Stimulated activated naive CD8-positive, alpha-beta T cell treated with anti-CD3 and anti-CD28 coated beads, Interleukin-15, Interleukin-2, amounts not matched to agents 100 ng/mL and 50 ng/mL, for 24 hours (primary cell): ENCODE data around the gene FAHD1.
"Not testable (repeated sequence)": the region's sequence is repeated elsewhere in the genome, so short reads cannot be mapped to it uniquely, and the experiment has no call there.

ENCODE experiments used
- H3K27ac Mint-ChIP-seq: one replicate; pipeline ENCODE4 v1.8.0; 2021; ENCODE audit warnings: mild to moderate bottlenecking, mixed read lengths
- H3K27me3 Mint-ChIP-seq: one replicate; pipeline ENCODE4 v1.8.0; 2021; ENCODE audit warnings: mixed read lengths
- H3K36me3 Mint-ChIP-seq: one replicate; pipeline ENCODE4 v1.8.0; 2021; ENCODE audit warnings: low read depth, mixed read lengths
- H3K4me1 Mint-ChIP-seq: one replicate; pipeline ENCODE4 v1.8.0; 2021; ENCODE audit warnings: low read depth, mixed read lengths
- H3K4me3 Mint-ChIP-seq: one replicate; pipeline ENCODE4 v1.8.0; 2021; ENCODE audit warnings: mild to moderate bottlenecking, mixed read lengths
- H3K9me3 Mint-ChIP-seq: one replicate; pipeline ENCODE4 v1.8.0; 2021; ENCODE audit warnings: mixed read lengths

FAHD1 gene

DNA sequence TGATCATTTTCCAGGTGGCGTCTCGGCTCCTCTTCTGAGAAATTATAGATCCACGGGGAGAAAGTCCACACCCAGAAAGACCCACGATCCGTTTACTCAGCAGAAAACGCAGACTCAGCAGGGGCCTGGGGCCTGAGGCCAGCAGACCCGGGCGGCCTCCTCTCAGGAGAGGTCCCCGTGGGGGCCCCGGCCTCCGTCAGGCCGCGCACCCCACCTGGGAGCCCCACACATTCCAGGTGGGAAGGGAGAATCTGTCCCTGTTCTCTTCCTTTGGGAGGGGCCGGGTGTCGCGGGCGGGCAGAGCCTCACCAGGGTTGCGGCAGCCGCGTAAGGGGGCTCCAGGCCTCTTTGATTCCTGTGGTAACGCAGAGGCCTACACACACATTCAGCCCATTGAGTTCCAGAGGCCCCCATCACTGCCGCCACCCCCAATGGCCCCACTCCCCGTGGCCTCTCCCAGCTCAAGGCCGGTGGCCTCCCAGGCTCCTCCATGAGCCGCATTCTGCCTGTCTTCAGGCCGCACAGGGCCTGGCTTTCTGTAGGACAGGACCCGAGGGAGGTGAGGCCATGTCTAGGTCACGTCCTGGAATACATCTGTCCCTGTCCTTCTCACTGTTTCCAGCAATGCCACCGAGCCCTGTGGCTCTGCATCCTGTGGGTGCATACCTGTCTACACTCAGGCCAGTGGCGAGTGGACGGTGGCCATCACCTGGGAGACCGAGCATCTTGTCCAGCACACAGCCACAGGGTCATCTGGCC lies 31.9 kb upstream of the FAHD1 start:
- Mint-ChIP-seq H3K4me3 (no peak overlapping the region), H3K36me3 (no peaks in the 10 kb centered on the region), H3K4me1 (no peaks in the 10 kb centered on the region), H3K9me3 (peaks cover 4% of the 10 kb centered on the region), H3K27me3 (no peaks in the 10 kb centered on the region), H3K27ac (no peak overlapping the region)

- not testable (repeated sequence) for H3K27me3 Mint-ChIP-seq, H3K4me1 Mint-ChIP-seq, H3K9me3 Mint-ChIP-seq, H3K4me3 Mint-ChIP-seq, H3K27ac Mint-ChIP-seq, H3K36me3 Mint-ChIP-seq
Observed at GRCh38 chr16:1799263-1799662, 27.7 kb upstream of the FAHD1 start.

GRCh38 chr16:1800701-1801100 lies 26.3 kb upstream of the FAHD1 start:
- Mint-ChIP-seq H3K4me1 (no peaks in the 10 kb centered on the region), H3K4me3 (no peak overlapping the region)

GRCh38 chr16:1807626-1808025 lies 19.4 kb upstream of the FAHD1 start:
- peaks cover 10% of the 10 kb centered on the region for H3K36me3 Mint-ChIP-seq
- no peak overlapping the region for H3K4me3 Mint-ChIP-seq
- H3K27ac Mint-ChIP-seq: no peak overlapping the region
- H3K9me3 Mint-ChIP-seq: no peaks in the 10 kb centered on the region
- no peaks in the 10 kb centered on the region for H3K27me3 Mint-ChIP-seq
- H3K4me1 Mint-ChIP-seq: peaks cover 3% of the 10 kb centered on the region

More at GRCh38 chr16:1800701-1801100, 26.3 kb upstream of the FAHD1 start:
- Mint-ChIP-seq H3K9me3 (peaks cover 9% of the 10 kb centered on the region), H3K27me3 (no peaks in the 10 kb centered on the region), H3K36me3 (peaks cover 4% of the 10 kb centered on the region), H3K27ac (no peak overlapping the region)

DNA sequence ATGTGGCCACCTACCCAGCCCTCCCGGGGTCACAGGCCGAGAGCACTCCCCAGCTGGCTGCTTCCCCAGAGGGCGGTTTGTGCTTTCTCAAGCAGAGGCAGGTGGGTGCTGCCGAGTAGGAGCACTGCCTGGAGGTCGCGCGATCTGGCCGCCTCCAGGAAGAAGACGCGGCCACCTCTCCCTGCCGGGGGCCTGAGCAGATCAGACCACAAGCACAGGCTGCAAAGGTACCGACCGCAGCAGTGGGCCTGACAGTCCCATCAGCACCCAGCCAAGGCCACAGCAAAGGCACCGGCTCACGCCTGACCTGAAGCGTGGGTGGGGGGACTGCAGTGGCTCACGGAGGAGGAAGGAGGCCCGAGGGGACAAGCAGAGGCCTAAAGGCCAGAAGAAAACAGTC lies 18.3 kb upstream of the FAHD1 start:
- Mint-ChIP-seq H3K27ac (no peak overlapping the region), H3K27me3 (no peaks in the 10 kb centered on the region), H3K9me3 (no peaks in the 10 kb centered on the region), H3K36me3 (peaks cover 15% of the 10 kb centered on the region), H3K4me1 (peaks cover 12% of the 10 kb centered on the region), H3K4me3 (no peak overlapping the region)

DNA sequence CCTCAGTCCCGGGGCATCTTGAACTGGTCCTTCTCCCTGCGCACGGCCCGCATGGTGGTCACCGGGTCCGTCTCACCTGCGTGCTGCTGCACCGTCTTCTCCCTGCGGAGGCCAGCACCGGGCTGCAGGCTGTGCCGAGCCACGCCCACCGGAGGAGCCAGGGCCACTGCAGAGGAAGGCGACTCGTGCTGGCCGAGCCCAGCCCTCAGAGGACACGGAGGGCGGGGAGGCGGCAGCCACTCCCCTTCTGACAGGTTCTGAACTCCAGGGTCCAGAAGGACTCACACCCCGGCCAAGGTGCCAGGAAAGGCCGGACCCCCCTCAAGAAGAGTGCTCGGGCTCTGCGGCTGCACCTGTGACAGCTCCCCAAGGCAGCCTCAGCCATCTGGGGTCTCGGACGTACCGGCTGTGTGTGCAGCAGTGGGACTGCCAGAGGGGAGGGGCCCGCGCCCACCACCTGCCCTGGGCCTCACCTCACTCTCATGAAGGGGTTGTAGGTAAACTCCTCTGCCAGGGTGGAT lies 17.7 kb upstream of the FAHD1 start:
- peaks cover 18% of the 10 kb centered on the region for H3K36me3 Mint-ChIP-seq
- peaks cover 12% of the 10 kb centered on the region for H3K4me1 Mint-ChIP-seq
- no peaks in the 10 kb centered on the region for H3K27me3 Mint-ChIP-seq

DNA sequence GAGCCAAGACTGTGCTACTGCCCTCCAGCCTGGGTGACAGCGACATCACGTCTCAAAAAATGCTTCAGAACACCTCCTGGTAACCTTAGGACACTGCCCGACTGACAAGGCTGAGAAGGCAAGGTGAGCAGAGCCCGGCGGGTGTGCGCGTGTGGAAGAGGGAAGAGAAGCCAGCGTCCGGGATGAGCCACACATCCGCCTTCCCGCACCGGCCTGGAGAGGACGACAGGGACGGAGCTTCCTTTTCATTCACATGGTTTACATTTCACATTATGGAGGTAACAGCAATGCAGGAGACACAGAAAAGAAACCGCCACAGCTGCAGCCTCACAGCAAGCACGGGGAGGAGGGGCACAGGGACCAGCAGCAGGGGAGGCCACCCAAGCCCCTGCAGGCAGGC lies 16.9 kb upstream of the FAHD1 start:
- Mint-ChIP-seq H3K36me3 (peaks cover 21% of the 10 kb centered on the region), H3K27ac (no peak overlapping the region), H3K4me1 (peaks cover 12% of the 10 kb centered on the region), H3K4me3 (no peak overlapping the region), H3K9me3 (no peaks in the 10 kb centered on the region), H3K27me3 (no peaks in the 10 kb centered on the region)

More for the DNA sequence above, 17.7 kb upstream of the FAHD1 start:
- Mint-ChIP-seq H3K9me3 (no peaks in the 10 kb centered on the region), H3K27ac (no peak overlapping the region), H3K4me3 (no peak overlapping the region)

GRCh38 chr16:1810536-1810935 lies 16.5 kb upstream of the FAHD1 start:
- no peak overlapping the region for H3K4me3 Mint-ChIP-seq
- peaks cover 12% of the 10 kb centered on the region for H3K4me1 Mint-ChIP-seq
- H3K27ac Mint-ChIP-seq: no peak overlapping the region
- no peaks in the 10 kb centered on the region for H3K27me3 Mint-ChIP-seq
- H3K36me3 Mint-ChIP-seq: peaks cover 24% of the 10 kb centered on the region
- H3K9me3 Mint-ChIP-seq: no peaks in the 10 kb centered on the region

DNA sequence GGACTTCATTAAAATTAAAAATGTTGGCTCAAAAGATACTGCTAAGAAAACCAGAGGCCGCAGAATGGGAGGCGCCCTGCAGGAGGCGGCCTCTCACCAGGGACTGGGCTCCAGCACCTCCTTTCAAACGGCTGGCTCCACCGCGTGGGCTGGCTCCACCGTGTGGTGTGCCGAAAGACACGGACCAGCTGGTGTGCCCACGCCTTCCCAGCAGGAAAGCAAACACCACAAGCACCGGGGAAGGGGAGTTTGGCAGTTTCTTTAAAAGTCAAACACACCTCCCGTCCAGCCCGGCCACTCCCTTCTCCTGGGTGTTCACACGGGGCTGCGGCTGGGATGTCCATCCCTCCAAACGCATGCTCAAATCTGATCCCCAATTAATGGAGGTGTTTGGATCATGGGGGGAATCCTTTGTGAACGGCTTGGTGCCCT lies 14.3 kb upstream of the FAHD1 start:
- Mint-ChIP-seq H3K27me3 (no peaks in the 10 kb centered on the region), H3K27ac (peak overlapping the region; percentile 34), H3K4me3 (no peak overlapping the region)

DNA sequence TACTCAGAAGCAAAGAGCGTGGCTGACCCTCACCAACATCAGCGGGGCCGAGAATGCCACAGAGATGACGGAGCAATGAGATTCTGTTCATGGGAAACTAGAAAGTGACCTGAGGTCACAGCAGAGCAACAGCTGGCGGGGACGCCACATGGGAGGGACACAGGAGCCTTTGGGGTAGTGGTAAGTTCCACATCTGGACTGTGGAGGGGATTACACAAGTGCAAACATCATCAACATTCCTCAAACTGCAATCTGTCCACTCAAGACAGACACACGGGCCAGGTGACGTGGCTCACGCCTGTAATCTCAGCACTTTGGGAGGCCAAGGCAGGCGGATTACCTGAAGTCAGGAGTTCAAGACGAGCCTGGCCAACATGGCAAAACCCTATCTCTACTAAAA lies 11.5 kb upstream of the FAHD1 start:
- Mint-ChIP-seq H3K9me3 (no peaks in the 10 kb centered on the region), H3K4me3 (no peak overlapping the region), H3K4me1 (peaks cover 12% of the 10 kb centered on the region), H3K27ac (peak overlapping the region; percentile 26), H3K36me3 (peaks cover 14% of the 10 kb centered on the region), H3K27me3 (no peaks in the 10 kb centered on the region)

More for the DNA sequence above, 14.3 kb upstream of the FAHD1 start:
- Mint-ChIP-seq H3K9me3 (no peaks in the 10 kb centered on the region), H3K36me3 (peaks cover 16% of the 10 kb centered on the region), H3K4me1 (peaks cover 12% of the 10 kb centered on the region)

DNA sequence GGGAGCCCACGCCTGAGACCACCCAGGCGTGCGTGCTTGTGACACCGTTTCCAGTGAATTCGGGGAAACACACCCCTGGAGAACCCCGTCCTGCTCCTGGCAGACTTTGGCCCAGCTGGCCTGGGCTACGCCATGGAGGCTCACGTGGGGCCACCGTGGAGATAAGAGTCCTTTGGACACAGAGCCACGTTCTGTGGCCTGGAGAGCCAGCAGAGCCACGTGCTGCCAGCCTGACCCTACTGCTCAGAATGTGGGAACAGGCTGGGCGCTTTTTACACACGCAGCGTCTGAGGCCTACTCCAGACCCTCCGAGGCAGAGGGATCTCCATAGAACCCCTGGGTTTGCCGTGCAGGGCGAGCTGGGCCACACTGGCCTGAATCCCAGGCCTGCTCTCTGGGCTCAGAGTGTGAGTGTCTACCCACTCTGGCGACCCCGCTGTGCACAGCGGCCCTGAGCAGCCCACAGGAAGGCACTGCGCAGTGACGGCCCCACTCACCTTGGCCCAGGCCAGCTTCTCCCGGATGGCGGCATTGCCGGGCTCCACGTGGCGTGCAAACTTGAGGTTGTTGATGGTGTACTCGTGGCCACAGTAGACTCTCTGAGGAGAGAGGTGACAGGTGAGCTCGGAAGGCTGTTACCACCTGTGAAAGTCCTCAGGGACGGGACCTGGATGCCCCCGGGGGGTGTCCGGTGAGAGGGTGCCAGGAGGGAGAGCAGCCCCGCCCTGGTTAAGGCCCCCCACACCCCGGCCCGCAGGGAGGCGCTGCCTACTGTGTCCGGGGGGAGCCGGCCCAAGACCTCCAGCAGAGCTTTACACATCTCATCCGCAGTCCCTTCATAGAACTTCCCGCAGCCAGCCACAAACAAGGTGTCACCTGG lies 10.4 kb upstream of the FAHD1 start:
- Mint-ChIP-seq H3K36me3 (peaks cover 14% of the 10 kb centered on the region), H3K4me1 (peaks cover 12% of the 10 kb centered on the region), H3K27me3 (no peaks in the 10 kb centered on the region), H3K9me3 (no peaks in the 10 kb centered on the region), H3K4me3 (no peak overlapping the region), H3K27ac (no peak overlapping the region)

DNA sequence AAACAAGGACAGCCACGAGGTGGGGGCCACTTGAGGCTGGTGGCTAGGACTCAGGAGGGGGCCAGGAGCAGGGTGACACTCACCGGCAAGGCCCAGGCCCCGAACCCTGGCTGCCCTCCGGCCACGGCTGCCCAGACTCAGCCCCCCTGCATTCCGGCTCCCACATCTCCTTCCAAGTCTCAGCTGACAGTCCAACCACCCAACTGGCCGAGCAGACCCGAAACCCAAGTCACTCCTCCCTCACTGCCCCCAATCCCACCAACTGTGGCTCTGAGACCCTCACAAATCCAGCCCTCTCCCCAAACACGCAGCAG lies 9.8 kb upstream of the FAHD1 start:
- Mint-ChIP-seq H3K9me3 (no peaks in the 10 kb centered on the region), H3K4me1 (peaks cover 12% of the 10 kb centered on the region), H3K36me3 (peaks cover 14% of the 10 kb centered on the region), H3K27me3 (no peaks in the 10 kb centered on the region), H3K4me3 (no peak overlapping the region), H3K27ac (peak overlapping the region; percentile 49)

GRCh38 chr16:1817716-1818115 lies 9.3 kb upstream of the FAHD1 start:
- peaks cover 8% of the 10 kb centered on the region for H3K4me1 Mint-ChIP-seq
- no peaks in the 10 kb centered on the region for H3K27me3 Mint-ChIP-seq
- H3K27ac Mint-ChIP-seq: no peak overlapping the region
- H3K9me3 Mint-ChIP-seq: no peaks in the 10 kb centered on the region
- peaks cover 14% of the 10 kb centered on the region for H3K36me3 Mint-ChIP-seq
- H3K4me3 Mint-ChIP-seq: no peak overlapping the region

DNA sequence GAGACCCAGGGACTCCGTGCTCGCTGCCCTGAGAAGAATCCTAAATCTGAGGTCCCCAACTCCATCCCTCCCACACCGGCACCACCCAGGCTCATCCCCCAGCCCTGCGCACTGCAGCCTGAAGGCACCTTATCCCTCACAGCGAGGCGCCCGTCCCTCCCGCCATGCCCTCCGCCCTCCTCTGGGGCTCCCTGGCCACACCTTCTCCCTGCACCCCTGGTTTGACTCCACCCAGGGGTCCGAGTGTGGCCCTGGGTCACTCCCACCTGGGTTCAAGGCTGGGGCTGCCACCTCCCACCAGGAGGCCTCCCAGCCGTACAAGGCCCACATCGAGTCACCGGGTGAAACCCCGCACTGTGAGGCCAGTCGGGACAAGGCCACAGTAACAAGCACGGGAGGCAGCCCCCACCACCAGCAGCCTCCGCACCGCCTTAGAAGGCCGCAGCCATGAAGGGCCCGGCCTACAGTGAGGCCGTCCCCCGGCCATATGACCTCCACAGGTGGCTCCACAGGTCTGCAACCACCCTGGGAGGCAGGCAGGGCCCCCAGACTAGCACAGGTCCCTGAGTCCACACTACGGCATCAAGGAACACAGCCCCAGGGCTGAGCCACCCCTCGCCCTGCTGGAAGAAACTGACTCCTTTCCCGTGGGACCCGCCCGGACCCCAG lies 8.7 kb upstream of the FAHD1 start:
- H3K36me3 Mint-ChIP-seq: peaks cover 12% of the 10 kb centered on the region
- H3K4me3 Mint-ChIP-seq: no peak overlapping the region
- peaks cover 2% of the 10 kb centered on the region for H3K4me1 Mint-ChIP-seq
- no peak overlapping the region for H3K27ac Mint-ChIP-seq
- H3K9me3 Mint-ChIP-seq: no peaks in the 10 kb centered on the region
- H3K27me3 Mint-ChIP-seq: no peaks in the 10 kb centered on the region
